PC-3 (cell line): ENCODE data around the gene ASTN2.

ENCODE experiments used
- CTCF ChIP-seq: fragments of 300-600 bp; sonication (generic); conservative IDR thresholded peaks from 2 replicates; pipeline ENCODE4 v1.5.1; 2017; ENCODE audit warnings: antibody characterized with exemption, low read depth, mild to moderate bottlenecking, low read length
- EZH2 ChIP-seq: fragments of 300-600 bp; sonication (generic); IDR thresholded peaks from one replicate; pipeline ENCODE4 v1.6.1; 2017; ENCODE audit warnings: antibody characterized with exemption, mild to moderate bottlenecking, low read length; ENCODE audit not compliant: unreplicated experiment

- TF ChIP-seq CTCF (no peak), EZH2 (no peak)
Measured at GRCh38 chr9:116419181-116419580, 995.7 kb downstream of the ASTN2 start.
